ENCODE data around the gene SIAH2. TPM values are rescaled to one million over a fixed set of nuclear protein-coding genes. Genes with fewer than 3 reads are reported as not detected.
A peak's percentile ranks its signal among the peaks of the same experiment; 100 is the strongest.

The SIAH2 gene
- total and polyA plus RNA-seq, 2 donors: 22.4 to 24.5 TPM

DNA sequence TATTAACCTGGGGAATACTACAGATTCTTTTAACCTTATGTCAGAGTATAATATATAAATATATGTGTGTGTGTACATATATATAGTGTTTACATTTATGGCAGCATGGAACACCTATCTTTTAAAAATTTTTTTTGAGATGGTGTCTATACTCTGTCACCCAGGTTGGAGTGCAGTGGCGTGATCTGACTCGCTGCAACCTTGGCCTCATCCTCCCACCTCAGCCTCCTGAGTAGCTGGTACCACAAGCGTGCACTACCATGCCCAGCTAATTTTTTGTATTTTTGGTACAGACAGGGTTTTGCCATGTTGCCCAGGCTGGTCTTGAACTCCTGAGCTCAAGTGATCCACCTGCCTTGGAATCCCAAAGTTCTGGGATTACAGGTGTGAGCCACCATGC lies 40.7 kb downstream of the SIAH2 start:
- DNase-seq (ENCODE audit: low read depth in 6 of 9, low spot score in 9 of 9): no peak
- Histone ChIP-seq H3K36me3 (ENCODE audit: control insufficient read depth in 2 of 2, insufficient read depth in 2 of 2, low read length in 1 of 2) (no peaks in the 10 kb centered on the region), H3K27ac (ENCODE audit: low read depth in 1 of 2, low read length in 1 of 2) (no peak overlapping the region), H3K27me3 (ENCODE audit: control insufficient read depth in 2 of 2, insufficient read depth in 1 of 2, low read length in 1 of 2) (no peaks in the 10 kb centered on the region), H3K4me3 (ENCODE audit: low read length in 2 of 2) (no peak overlapping the region), H3K4me1 (ENCODE audit: control insufficient read depth in 2 of 2, insufficient read depth in 2 of 2, low read length in 2 of 2) (peaks cover 8 to 10% of the 10 kb centered on the region in 2 donors), H3K9me3 (ENCODE audit: control insufficient read depth in 2 of 2, insufficient read depth in 1 of 2, low read length in 1 of 2) (no peaks in the 10 kb centered on the region)
- WGBS: 100% methylated on average over 3 of the region's 3 CpGs

DNA sequence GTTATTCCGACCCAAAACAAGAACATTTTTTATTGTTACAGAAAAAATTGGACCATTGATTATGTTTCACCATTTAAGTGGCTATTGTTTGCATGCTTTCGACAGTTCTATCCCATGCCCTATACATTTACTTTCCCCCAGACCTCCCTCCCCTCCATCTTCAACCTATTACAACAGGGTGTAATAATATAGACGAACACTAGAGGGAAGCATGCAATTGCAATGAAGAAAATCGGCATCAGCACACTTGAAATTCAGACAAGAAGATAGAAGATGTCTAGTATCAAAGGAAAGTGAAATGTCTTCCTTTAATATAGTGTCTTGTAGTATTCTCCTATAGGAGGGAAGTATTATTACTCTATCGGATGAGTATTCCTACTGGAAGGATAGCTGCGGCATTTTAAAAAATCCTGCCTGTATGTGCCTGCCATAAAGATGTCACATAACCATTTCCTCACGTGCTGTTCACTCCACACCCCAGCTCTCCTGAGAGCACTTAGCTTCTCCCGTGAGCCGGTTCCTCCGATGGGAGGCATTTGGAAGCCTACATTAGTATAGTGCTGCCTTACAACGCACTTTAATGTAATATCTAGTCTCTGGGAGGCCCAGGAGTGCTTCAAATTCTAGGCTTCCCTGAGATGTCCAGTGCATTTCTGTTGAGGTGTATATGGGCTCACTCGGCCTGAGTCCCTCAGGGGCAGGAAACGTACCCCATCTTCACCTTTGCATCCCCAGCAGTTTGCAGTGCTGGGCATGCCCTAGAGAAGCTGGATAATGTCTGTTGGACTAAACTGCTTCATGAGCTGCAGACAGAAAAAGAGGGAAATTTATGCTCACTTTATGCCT lies 41.5 kb downstream of the SIAH2 start:
- peak; percentile 40 to 90 (median 76) for DNase-seq (ENCODE audit: low read depth in 6 of 9, low spot score in 9 of 9)
- no peaks in the 10 kb centered on the region for H3K9me3 ChIP-seq (ENCODE audit: control insufficient read depth in 2 of 2, insufficient read depth in 1 of 2, low read length in 1 of 2)
- no peak overlapping the region for H3K27ac ChIP-seq (ENCODE audit: low read depth in 1 of 2, low read length in 1 of 2)
- H3K4me3 ChIP-seq (ENCODE audit: low read length in 2 of 2): no peak overlapping the region
- 47% methylated on average over 13 of the region's 13 CpGs for WGBS
- H3K27me3 ChIP-seq (ENCODE audit: control insufficient read depth in 2 of 2, insufficient read depth in 1 of 2, low read length in 1 of 2): no peaks in the 10 kb centered on the region
- no peaks in the 10 kb centered on the region for H3K36me3 ChIP-seq (ENCODE audit: control insufficient read depth in 2 of 2, insufficient read depth in 2 of 2, low read length in 1 of 2)
- peaks cover 8 to 10% of the 10 kb centered on the region in 2 donors for H3K4me1 ChIP-seq (ENCODE audit: control insufficient read depth in 2 of 2, insufficient read depth in 2 of 2, low read length in 2 of 2)

GRCh38 chr3:150720444-150720843 lies 42.5 kb downstream of the SIAH2 start:
- DNase-seq (ENCODE audit: low read depth in 6 of 9, low spot score in 9 of 9): no peak
- Histone ChIP-seq H3K27ac (ENCODE audit: low read depth in 1 of 2, low read length in 1 of 2) (no peak overlapping the region), H3K36me3 (ENCODE audit: control insufficient read depth in 2 of 2, insufficient read depth in 2 of 2, low read length in 1 of 2) (no peaks in the 10 kb centered on the region), H3K27me3 (ENCODE audit: control insufficient read depth in 2 of 2, insufficient read depth in 1 of 2, low read length in 1 of 2) (no peaks in the 10 kb centered on the region), H3K9me3 (ENCODE audit: control insufficient read depth in 2 of 2, insufficient read depth in 1 of 2, low read length in 1 of 2) (no peaks in the 10 kb centered on the region), H3K4me1 (ENCODE audit: control insufficient read depth in 2 of 2, insufficient read depth in 2 of 2, low read length in 2 of 2) (peaks cover 8 to 10% of the 10 kb centered on the region in 2 donors), H3K4me3 (ENCODE audit: low read length in 2 of 2) (no peak overlapping the region)
- 94% methylated on average over 3 of the region's 3 CpGs for whole genome bisulfite sequencing

DNA sequence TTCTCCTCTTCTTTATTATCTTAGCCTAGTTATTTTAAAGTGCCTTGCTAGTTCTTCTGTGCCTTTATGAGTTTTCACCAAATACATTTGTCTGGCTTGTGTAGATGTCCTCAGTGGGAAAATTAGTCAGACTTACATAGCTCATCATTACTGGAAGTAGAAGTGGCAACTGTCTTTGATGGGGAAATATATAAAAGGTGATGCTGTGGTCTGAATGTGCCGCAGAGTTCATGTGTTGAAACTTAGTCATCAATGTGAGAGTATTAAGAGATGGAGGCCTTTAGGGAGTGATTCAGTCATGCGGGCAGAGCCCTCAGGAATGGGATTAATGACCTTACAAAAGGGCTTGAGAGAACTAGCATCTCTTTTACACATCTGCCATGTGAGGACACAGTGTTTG lies 52.9 kb downstream of the SIAH2 start:
- Histone ChIP-seq H3K27me3 (ENCODE audit: control insufficient read depth in 2 of 2, insufficient read depth in 1 of 2, low read length in 1 of 2) (no peaks in the 10 kb centered on the region), H3K4me3 (ENCODE audit: low read length in 2 of 2) (no peak overlapping the region), H3K27ac (ENCODE audit: low read depth in 1 of 2, low read length in 1 of 2) (no peak overlapping the region), H3K36me3 (ENCODE audit: control insufficient read depth in 2 of 2, insufficient read depth in 2 of 2, low read length in 1 of 2) (peaks cover 0 to 21% of the 10 kb centered on the region in 2 donors), H3K9me3 (ENCODE audit: control insufficient read depth in 2 of 2, insufficient read depth in 1 of 2, low read length in 1 of 2) (peaks cover 0 to 8% of the 10 kb centered on the region in 2 donors), H3K4me1 (ENCODE audit: control insufficient read depth in 2 of 2, insufficient read depth in 2 of 2, low read length in 2 of 2) (no peaks in the 10 kb centered on the region)
- WGBS: 96% methylated on average over 2 of the region's 2 CpGs
- DNase-seq (ENCODE audit: low read depth in 6 of 9, low spot score in 9 of 9): no peak

DNA sequence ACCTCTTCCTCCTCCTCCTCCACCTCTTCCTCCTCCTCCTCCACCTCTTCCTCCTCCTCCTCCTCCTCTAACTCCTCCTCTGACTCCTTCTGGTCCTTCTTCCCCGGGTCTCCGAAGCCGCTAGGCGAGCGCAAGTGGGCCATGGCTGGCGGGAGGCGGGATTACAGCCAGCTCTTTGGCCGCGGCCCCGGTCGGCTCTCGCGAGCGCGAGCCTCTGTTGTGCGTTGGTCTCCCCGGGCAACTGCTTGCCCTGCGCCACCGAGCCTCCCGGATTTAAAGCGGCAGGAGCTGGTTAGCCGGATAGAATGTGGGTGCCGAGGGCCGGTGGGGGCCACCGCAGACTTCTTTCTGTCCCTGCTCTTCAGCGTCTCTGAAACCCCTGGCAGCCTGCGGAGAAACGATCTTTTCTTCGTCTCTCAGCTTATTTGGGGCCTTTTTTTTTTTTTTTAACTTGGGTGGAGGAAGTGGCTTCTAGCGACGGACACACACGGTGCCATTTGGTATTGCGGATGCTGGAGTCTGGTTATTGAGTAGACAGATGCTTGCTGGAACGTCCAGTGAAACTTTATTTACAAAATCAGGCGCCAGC lies 59.1 kb downstream of the SIAH2 start, which contains the start of gene ERICH6:
ERICH6 (minus strand) TSS at position 165 of the 589 bp plus-strand sequence; CDS start at position 143, 22 bp downstream.
- DNase-seq (ENCODE audit: low read depth in 6 of 9, low spot score in 9 of 9): peak in 6 of 9 donors; percentile 62 to 86 (median 70)
- no peaks in the 10 kb centered on the region for H3K27me3 ChIP-seq (ENCODE audit: control insufficient read depth in 2 of 2, insufficient read depth in 1 of 2, low read length in 1 of 2)
- peaks cover 0 to 4% of the 10 kb centered on the region in 2 donors for H3K9me3 ChIP-seq (ENCODE audit: control insufficient read depth in 2 of 2, insufficient read depth in 1 of 2, low read length in 1 of 2)
- peaks cover 4 to 15% of the 10 kb centered on the region in 2 donors for H3K4me1 ChIP-seq (ENCODE audit: control insufficient read depth in 2 of 2, insufficient read depth in 2 of 2, low read length in 2 of 2)
- under 1% methylated on average over 35 of the region's 35 CpGs for WGBS
- H3K27ac ChIP-seq (ENCODE audit: low read depth in 1 of 2, low read length in 1 of 2): peak within 1 kb of the TSS; percentile 83 to 91
- H3K4me3 ChIP-seq (ENCODE audit: low read length in 2 of 2): peak within 1 kb of the TSS; percentile 58 to 84
- H3K36me3 ChIP-seq (ENCODE audit: control insufficient read depth in 2 of 2, insufficient read depth in 2 of 2, low read length in 1 of 2): peaks cover 0 to 5% of the 10 kb centered on the region in 2 donors

DNA sequence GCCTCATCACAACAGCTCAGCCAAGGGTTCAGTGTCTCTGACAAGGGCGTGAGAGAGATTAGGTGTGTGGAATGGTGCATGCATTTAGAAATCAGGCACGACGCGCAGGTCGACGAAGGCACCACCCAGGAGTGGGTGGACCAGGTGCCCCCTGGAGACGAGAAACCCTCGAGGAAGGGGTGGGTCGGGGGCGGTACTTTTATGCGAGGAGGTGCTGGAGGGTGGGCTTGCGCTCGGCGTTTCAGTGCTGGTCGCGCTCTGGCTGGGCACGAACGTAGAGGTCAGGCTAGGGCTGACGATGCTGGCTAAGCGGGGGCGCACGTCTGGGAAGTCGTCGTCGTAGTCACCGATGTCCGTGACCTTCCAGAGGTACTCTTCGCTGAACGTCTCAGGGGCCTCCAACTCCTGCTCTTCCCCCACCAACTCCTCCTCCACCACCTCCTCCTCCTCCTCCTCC lies 59.6 kb downstream of the SIAH2 start:
- peak overlapping the region; percentile 83 to 91 for H3K27ac ChIP-seq (ENCODE audit: low read depth in 1 of 2, low read length in 1 of 2)
- peak overlapping the region; percentile 58 to 84 for H3K4me3 ChIP-seq (ENCODE audit: low read length in 2 of 2)
- no peaks in the 10 kb centered on the region for H3K27me3 ChIP-seq (ENCODE audit: control insufficient read depth in 2 of 2, insufficient read depth in 1 of 2, low read length in 1 of 2)
- peak in 7 of 9 donors; percentile 48 to 79 (median 55) for DNase-seq (ENCODE audit: low read depth in 6 of 9, low spot score in 9 of 9)
- peaks cover 0 to 4% of the 10 kb centered on the region in 2 donors for H3K9me3 ChIP-seq (ENCODE audit: control insufficient read depth in 2 of 2, insufficient read depth in 1 of 2, low read length in 1 of 2)
- H3K36me3 ChIP-seq (ENCODE audit: control insufficient read depth in 2 of 2, insufficient read depth in 2 of 2, low read length in 1 of 2): peaks cover 0 to 4% of the 10 kb centered on the region in 2 donors
- peaks cover 4 to 15% of the 10 kb centered on the region in 2 donors for H3K4me1 ChIP-seq (ENCODE audit: control insufficient read depth in 2 of 2, insufficient read depth in 2 of 2, low read length in 2 of 2)
- WGBS: 6% methylated on average over 29 of the region's 29 CpGs

GRCh38 chr3:150699068-150699639 lies 63.8 kb downstream of the SIAH2 start:
- H3K9me3 ChIP-seq (ENCODE audit: control insufficient read depth in 2 of 2, insufficient read depth in 1 of 2, low read length in 1 of 2): no peaks in the 10 kb centered on the region
- WGBS: 94% methylated on average over 2 of the region's 2 CpGs

DNA sequence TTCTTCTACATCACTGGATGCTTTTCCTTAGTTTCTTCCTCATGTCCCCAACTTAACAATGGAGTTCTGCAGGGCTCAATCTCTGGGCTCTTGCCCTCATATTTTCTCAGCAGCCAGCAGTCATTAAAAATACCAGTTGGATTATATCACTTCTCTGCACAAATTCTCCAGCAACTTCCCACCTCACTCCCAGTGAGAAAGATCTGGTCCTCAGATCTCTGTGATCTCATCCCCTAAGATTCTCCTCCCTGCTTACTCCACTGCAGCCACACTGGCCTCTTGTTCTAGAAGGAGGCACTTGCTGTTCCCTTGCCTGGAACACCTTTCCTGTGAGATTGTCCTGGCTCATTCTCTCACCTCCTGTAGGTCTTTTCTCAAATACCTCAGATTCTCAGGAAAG lies 65.3 kb downstream of the SIAH2 start:
- Histone ChIP-seq H3K9me3 (ENCODE audit: control insufficient read depth in 2 of 2, insufficient read depth in 1 of 2, low read length in 1 of 2) (no peaks in the 10 kb centered on the region), H3K27me3 (ENCODE audit: control insufficient read depth in 2 of 2, insufficient read depth in 1 of 2, low read length in 1 of 2) (no peaks in the 10 kb centered on the region), H3K4me1 (ENCODE audit: control insufficient read depth in 2 of 2, insufficient read depth in 2 of 2, low read length in 2 of 2) (peaks cover 0 to 2% of the 10 kb centered on the region in 2 donors), H3K4me3 (ENCODE audit: low read length in 2 of 2) (no peak overlapping the region), H3K36me3 (ENCODE audit: control insufficient read depth in 2 of 2, insufficient read depth in 2 of 2, low read length in 1 of 2) (no peaks in the 10 kb centered on the region), H3K27ac (ENCODE audit: low read depth in 1 of 2, low read length in 1 of 2) (no peak overlapping the region)
- DNase-seq (ENCODE audit: low read depth in 6 of 9, low spot score in 9 of 9): no peak

More at GRCh38 chr3:150699068-150699639, 63.8 kb downstream of the SIAH2 start:
- Histone ChIP-seq H3K4me1 (ENCODE audit: control insufficient read depth in 2 of 2, insufficient read depth in 2 of 2, low read length in 2 of 2) (peaks cover 0 to 11% of the 10 kb centered on the region in 2 donors), H3K36me3 (ENCODE audit: control insufficient read depth in 2 of 2, insufficient read depth in 2 of 2, low read length in 1 of 2) (no peaks in the 10 kb centered on the region), H3K4me3 (ENCODE audit: low read length in 2 of 2) (no peak overlapping the region), H3K27ac (ENCODE audit: low read depth in 1 of 2, low read length in 1 of 2) (no peak overlapping the region), H3K27me3 (ENCODE audit: control insufficient read depth in 2 of 2, insufficient read depth in 1 of 2, low read length in 1 of 2) (no peaks in the 10 kb centered on the region)
- DNase-seq (ENCODE audit: low read depth in 6 of 9, low spot score in 9 of 9): no peak
